ENCODE measurements around the gene GTF2H2.
"Not testable (repeated sequence)": the region's sequence is repeated elsewhere in the genome, so short reads cannot be mapped to it uniquely, and the experiment has no call there.

Gene GTF2H2

GRCh38 chr5:71067262-71067928 is at the start of gene GTF2H2:
TSS of gene GTF2H2 (minus strand) at chr5:71067676. CDS start at chr5:71062763, 4,913 bp downstream.
- not testable (repeated sequence) for DNase-seq

GRCh38 chr5:71109730-71110275 is 42.3 kb upstream of the GTF2H2 start:
- not testable (repeated sequence) for DNase-seq

GRCh38 chr5:71099996-71100395 is 32.5 kb upstream of the GTF2H2 start:
- DNase-seq = not testable (repeated sequence)

GRCh38 chr5:71097930-71098203 is 30.4 kb upstream of the GTF2H2 start:
- DNase-seq = not testable (repeated sequence)

GRCh38 chr5:71097173-71097929 is 29.9 kb upstream of the GTF2H2 start:
- DNase-seq = not testable (repeated sequence)

- not testable (repeated sequence) for DNase-seq
These were observed 22.3 kb upstream of the GTF2H2 start for GRCh38 chr5:71089773-71090172.

GRCh38 chr5:71088754-71089153 is 21.3 kb upstream of the GTF2H2 start:
- DNase-seq = not testable (repeated sequence)

GRCh38 chr5:71086145-71086544 is 18.7 kb upstream of the GTF2H2 start:
- DNase-seq = not testable (repeated sequence)

GRCh38 chr5:71084280-71085063 is 17.0 kb upstream of the GTF2H2 start:
- DNase-seq = not testable (repeated sequence)

- DNase-seq = not testable (repeated sequence)
These were observed 15.4 kb upstream of the GTF2H2 start for GRCh38 chr5:71082898-71083297.

- DNase-seq = not testable (repeated sequence)
These were observed 14.9 kb upstream of the GTF2H2 start for GRCh38 chr5:71082340-71082739.

GRCh38 chr5:71061322-71061721 is 6.2 kb downstream of the GTF2H2 start:
- DNase-seq = not testable (repeated sequence)

- DNase-seq = not testable (repeated sequence)
These were observed 8.1 kb downstream of the GTF2H2 start for GRCh38 chr5:71059426-71059825.

- not testable (repeated sequence) for DNase-seq
These were observed 22.7 kb downstream of the GTF2H2 start for GRCh38 chr5:71044808-71045207.

- DNase-seq = not testable (repeated sequence)
These were observed 23.3 kb downstream of the GTF2H2 start for GRCh38 chr5:71044128-71044527.

- DNase-seq = not testable (repeated sequence)
These were observed 36.3 kb downstream of the GTF2H2 start for GRCh38 chr5:71031046-71031776.

GRCh38 chr5:71025289-71025953 is 42.1 kb downstream of the GTF2H2 start, which contains the start of gene NAIP:
TSS of gene NAIP (minus strand) at chr5:71025339. CDS start at chr5:71012915, 12,424 bp downstream.
- DNase-seq = not testable (repeated sequence)

GRCh38 chr5:71020643-71021042 is 46.8 kb downstream of the GTF2H2 start:
- not testable (repeated sequence) for DNase-seq

GRCh38 chr5:71018376-71019005 is 49.0 kb downstream of the GTF2H2 start:
- DNase-seq = not testable (repeated sequence)

GRCh38 chr5:71014176-71014575 is 53.3 kb downstream of the GTF2H2 start:
- no peak for DNase-seq

- no peak for DNase-seq
These were observed 53.9 kb downstream of the GTF2H2 start for GRCh38 chr5:71013575-71013974.
